Upper lobe of right lung (tissue), 1 donor: ENCODE measurements around the gene DIABLO. TPM values are rescaled to one million over a fixed set of nuclear protein-coding genes. Genes with fewer than 3 reads are reported as not detected.

Experiments used
- ATAC-seq: fragments of 200-7000 bp; cut with Tn5 transposase; one replicate; pipeline ENCODE4 v1.9.1; 2020; ENCODE audit warnings: mild to moderate bottlenecking, moderate library complexity
- DNase-seq: peaks from one replicate; pipeline ENCODE4 v3.0.0-alpha.2; 2020
- H3K27ac ChIP-seq: fragments of 200-600 bp; one replicate; pipeline ENCODE4 v1.8.0; 2022
- H3K27me3 ChIP-seq: fragments of 200-600 bp; one replicate; pipeline ENCODE4 v1.8.0; 2022; ENCODE audit warnings: mild to moderate bottlenecking
- H3K36me3 ChIP-seq: fragments of 200-600 bp; one replicate; pipeline ENCODE4 v1.8.0; 2022
- H3K4me1 ChIP-seq: fragments of 200-600 bp; one replicate; pipeline ENCODE4 v1.8.0; 2022
- H3K4me3 ChIP-seq: fragments of 200-600 bp; one replicate; pipeline ENCODE4 v1.8.0; 2022; ENCODE audit warnings: mild to moderate bottlenecking
- H3K9me3 ChIP-seq: fragments of 200-600 bp; one replicate; pipeline ENCODE4 v1.8.0; 2022
- intact Hi-C: fragments of 100-400 bp; cut with DNase I; formaldehyde crosslinking; loops from one replicate; pipeline ENCODE4 v1.11.0; 2022
- total RNA-seq: library from RNA; stranded (reverse); fragmentation: NEBNext Ultra II Directional; extraction: Animal tissue kit (Norgen Biotek cat#: 25700); gene quantifications from one replicate; pipeline ENCODE4 v1.2.1, GENCODE V29; 2021
- TF ChIP-seq, protein P1 (sequence below): fragments of 200-600 bp; IDR thresholded peaks from one replicate; pipeline ENCODE4 v1.8.0; 2022; ENCODE audit warnings: antibody characterized with exemption
- donor health status: DM: no; HTN: yes; CAD: no; lungs with severe emphysema.

The DIABLO gene
- total RNA-seq, 1 donor from 2014 or later, result 31.9 TPM

DNA sequence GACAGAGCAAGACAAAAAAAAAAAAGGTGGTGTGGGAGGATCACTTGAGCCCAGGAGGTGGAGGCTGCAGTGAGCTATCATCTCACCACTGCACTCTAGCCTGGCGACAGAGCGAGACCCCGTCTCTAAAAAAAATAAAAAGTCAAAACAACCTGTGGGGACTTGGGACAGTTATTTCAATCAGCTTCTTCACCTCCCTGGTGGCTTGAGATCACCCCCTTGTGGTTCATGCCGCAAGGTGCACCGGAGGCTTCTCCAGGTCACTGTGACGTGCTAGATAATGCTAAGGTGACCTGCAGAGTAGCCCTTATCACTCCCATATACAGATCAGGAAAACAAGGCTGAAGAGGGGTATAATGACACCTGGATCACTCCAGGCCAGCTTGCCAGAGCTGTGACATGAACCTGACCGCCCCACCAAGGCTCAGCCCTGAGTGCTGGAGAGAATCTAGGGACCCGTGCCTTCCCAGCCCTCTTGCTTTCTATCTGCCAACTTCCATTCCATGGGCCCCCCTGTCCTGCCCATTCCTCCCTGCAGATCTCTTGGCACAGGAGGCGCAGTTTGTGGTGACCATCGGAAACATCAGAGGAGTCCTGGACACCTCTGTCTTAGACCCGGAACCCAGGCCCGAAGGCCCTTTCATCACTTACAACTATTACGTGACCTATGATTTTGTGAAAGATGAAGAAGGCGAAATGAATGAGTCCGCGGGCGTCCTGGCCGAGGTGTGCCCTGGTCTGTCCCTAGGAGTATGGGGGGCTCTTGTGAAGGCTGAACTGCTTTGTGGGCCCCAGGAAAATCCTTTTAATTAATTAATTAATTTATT is 34.8 kb downstream of the DIABLO start:
- H3K36me3 ChIP-seq, result no peaks in the 10 kb centered on the region
- H3K27me3 ChIP-seq, result no peaks in the 10 kb centered on the region
- no peak overlapping the region for H3K27ac ChIP-seq
- peak; percentile 89 for ATAC-seq
- peak; percentile 76 for DNase-seq
- no peaks in the 10 kb centered on the region for H3K4me1 ChIP-seq
- no peak overlapping the region for H3K4me3 ChIP-seq
- H3K9me3 ChIP-seq, result no peaks in the 10 kb centered on the region
- intact Hi-C loops, result no loop called here
- TF ChIP-seq, protein P1, sequence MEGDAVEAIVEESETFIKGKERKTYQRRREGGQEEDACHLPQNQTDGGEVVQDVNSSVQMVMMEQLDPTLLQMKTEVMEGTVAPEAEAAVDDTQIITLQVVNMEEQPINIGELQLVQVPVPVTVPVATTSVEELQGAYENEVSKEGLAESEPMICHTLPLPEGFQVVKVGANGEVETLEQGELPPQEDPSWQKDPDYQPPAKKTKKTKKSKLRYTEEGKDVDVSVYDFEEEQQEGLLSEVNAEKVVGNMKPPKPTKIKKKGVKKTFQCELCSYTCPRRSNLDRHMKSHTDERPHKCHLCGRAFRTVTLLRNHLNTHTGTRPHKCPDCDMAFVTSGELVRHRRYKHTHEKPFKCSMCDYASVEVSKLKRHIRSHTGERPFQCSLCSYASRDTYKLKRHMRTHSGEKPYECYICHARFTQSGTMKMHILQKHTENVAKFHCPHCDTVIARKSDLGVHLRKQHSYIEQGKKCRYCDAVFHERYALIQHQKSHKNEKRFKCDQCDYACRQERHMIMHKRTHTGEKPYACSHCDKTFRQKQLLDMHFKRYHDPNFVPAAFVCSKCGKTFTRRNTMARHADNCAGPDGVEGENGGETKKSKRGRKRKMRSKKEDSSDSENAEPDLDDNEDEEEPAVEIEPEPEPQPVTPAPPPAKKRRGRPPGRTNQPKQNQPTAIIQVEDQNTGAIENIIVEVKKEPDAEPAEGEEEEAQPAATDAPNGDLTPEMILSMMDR, result peak; percentile 70

GRCh38 chr12:122189626-122190475 is 36.0 kb downstream of the DIABLO start:
- no peak for ATAC-seq
- H3K27ac ChIP-seq, result no peak overlapping the region
- no peaks in the 10 kb centered on the region for H3K36me3 ChIP-seq
- no peak overlapping the region for H3K4me3 ChIP-seq
- no peaks in the 10 kb centered on the region for H3K27me3 ChIP-seq
- intact Hi-C loops, result no loop called here
- TF ChIP-seq, protein P1, result no peak
- no peaks in the 10 kb centered on the region for H3K9me3 ChIP-seq
- H3K4me1 ChIP-seq, result no peaks in the 10 kb centered on the region
- no peak for DNase-seq

DNA sequence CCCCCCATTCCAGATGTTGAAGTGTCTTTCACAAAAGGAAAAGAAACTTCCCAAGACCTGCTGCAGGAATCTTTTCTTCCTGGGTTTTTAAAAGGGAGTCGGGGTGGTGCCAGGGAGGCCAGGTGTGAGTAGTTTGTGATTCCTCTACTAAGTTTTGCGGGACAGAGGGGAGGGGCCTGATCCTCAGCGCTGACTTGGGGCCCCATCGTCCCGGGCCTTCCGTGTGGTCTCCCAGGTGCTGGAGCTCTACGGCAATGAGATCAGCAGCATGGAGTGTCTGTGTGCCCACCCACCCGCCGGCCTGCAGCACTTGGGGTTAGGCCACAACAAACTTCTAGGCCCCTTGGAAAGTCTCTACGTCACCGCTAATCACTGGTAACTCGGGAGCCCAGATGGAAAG is 38.4 kb downstream of the DIABLO start:
- intact Hi-C loops, result no loop called here
- TF ChIP-seq, protein P1, result no peak
- Histone ChIP-seq H3K4me3 (no peak overlapping the region), H3K27ac (no peak overlapping the region), H3K27me3 (no peaks in the 10 kb centered on the region), H3K36me3 (no peaks in the 10 kb centered on the region), H3K9me3 (no peaks in the 10 kb centered on the region), H3K4me1 (peaks cover 5% of the 10 kb centered on the region)
- DNase-seq (no peak), ATAC-seq (no peak)

- Histone ChIP-seq H3K27ac (no peak overlapping the region), H3K9me3 (no peaks in the 10 kb centered on the region), H3K4me3 (no peak overlapping the region), H3K27me3 (no peaks in the 10 kb centered on the region), H3K36me3 (no peaks in the 10 kb centered on the region), H3K4me1 (peaks cover 5% of the 10 kb centered on the region)
- TF ChIP-seq, protein P1, result no peak
- intact Hi-C loops, result no loop called here
- DNase-seq (no peak), ATAC-seq (no peak)
Measured at GRCh38 chr12:122185494-122186082, 40.3 kb downstream of the DIABLO start.

DNA sequence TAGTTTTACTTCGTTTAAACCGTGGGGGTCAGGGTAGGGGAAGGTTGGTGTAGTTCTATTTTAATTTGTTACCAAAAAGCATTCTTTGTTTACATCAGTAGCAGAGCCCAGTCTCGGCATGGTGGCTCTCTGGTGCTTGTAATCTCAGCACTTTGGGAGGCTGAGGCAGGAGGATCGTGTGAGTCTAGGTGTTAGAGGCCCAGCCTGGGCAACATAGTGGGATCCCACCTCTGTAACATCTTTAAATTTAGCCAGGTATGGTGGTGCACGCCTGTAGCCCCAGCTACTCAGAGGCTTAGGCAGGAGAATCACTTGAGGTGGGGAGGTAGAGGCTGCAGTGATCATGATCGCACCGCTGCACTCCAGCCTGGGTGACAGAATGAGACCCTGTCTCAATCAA is 40.8 kb downstream of the DIABLO start:
- no peak for ATAC-seq
- H3K4me3 ChIP-seq, result no peak overlapping the region
- no peak for DNase-seq
- H3K36me3 ChIP-seq, result no peaks in the 10 kb centered on the region
- no peaks in the 10 kb centered on the region for H3K9me3 ChIP-seq
- H3K27ac ChIP-seq, result no peak overlapping the region
- TF ChIP-seq, protein P1, result no peak
- intact Hi-C loops, result no loop called here
- H3K4me1 ChIP-seq, result peaks cover 5% of the 10 kb centered on the region
- H3K27me3 ChIP-seq, result no peaks in the 10 kb centered on the region
